SK-N-SH treated with all-trans-retinoic acid at 6 μM for 48 hours (cell line): ENCODE data around the gene CAMK2A.

Experiments used
- ATAC-seq: fragments of 200-7000 bp; cut with Tn5 transposase; 3 replicates; pipeline ENCODE4 v1.9.1; 2020; ENCODE audit warnings: mild to moderate bottlenecking, moderate library complexity
- ARNTL ChIP-seq: fragments of 450-650 bp; formaldehyde crosslinking; IDR thresholded peaks from 2 replicates; pipeline ENCODE4 v1.5.0; 2020; ENCODE audit warnings: low read depth, mild to moderate bottlenecking, moderate library complexity, borderline replicate concordance
- BACH2 ChIP-seq: fragments of 250-450 bp; sonication (Bioruptor Pico); IDR thresholded peaks from 2 replicates; pipeline ENCODE4 v1.9.0; 2021; ENCODE audit warnings: mild to moderate bottlenecking, borderline replicate concordance
- CREB5 ChIP-seq: fragments of 250-450 bp; sonication (Bioruptor Pico); IDR thresholded peaks from 2 replicates; pipeline ENCODE4 v1.5.1; 2020; ENCODE audit warnings: low read depth, mild to moderate bottlenecking, moderate library complexity
- CSDC2 ChIP-seq: fragments of 250-450 bp; sonication (Bioruptor Pico); IDR thresholded peaks from 2 replicates; pipeline ENCODE4 v1.5.0; 2020; ENCODE audit warnings: mild to moderate bottlenecking, moderate library complexity
- GLIS3 ChIP-seq: fragments of 250-450 bp; sonication (Bioruptor Pico); IDR thresholded peaks from 2 replicates; pipeline ENCODE4 v1.5.0; 2020; ENCODE audit warnings: mild to moderate bottlenecking, moderate library complexity
- ISL1 ChIP-seq: fragments of 250-450 bp; sonication (Bioruptor Pico); IDR thresholded peaks from 2 replicates; pipeline ENCODE4 v2.1.2; 2022; ENCODE audit warnings: mild to moderate bottlenecking, moderate library complexity
- OSR1 ChIP-seq: fragments of 250-450 bp; sonication (Bioruptor Pico); IDR thresholded peaks from 2 replicates; pipeline ENCODE4 v1.8.0; 2022; ENCODE audit warnings: moderate library complexity, mild to moderate bottlenecking, inconsistent platforms
- PPARA ChIP-seq: fragments of 250-450 bp; sonication (Bioruptor Pico); IDR thresholded peaks from 2 replicates; pipeline ENCODE4 v1.5.0; 2020; ENCODE audit warnings: mild to moderate bottlenecking, borderline replicate concordance
- RARB ChIP-seq: fragments of 250-450 bp; sonication (Bioruptor Pico); IDR thresholded peaks from 2 replicates; pipeline ENCODE4 v1.8.0; 2021; ENCODE audit warnings: mild to moderate bottlenecking, moderate library complexity
- SNAI2 ChIP-seq: fragments of 250-450 bp; sonication (Bioruptor Pico); IDR thresholded peaks from 2 replicates; pipeline ENCODE4 v1.5.0; 2020; ENCODE audit warnings: mild to moderate bottlenecking, moderate library complexity
- TCF4 ChIP-seq: fragments of 250-450 bp; sonication (Bioruptor Pico); IDR thresholded peaks from 2 replicates; pipeline ENCODE4 v1.8.0; 2021; ENCODE audit warnings: mild to moderate bottlenecking, moderate library complexity, borderline replicate concordance
- TOX ChIP-seq: fragments of 250-450 bp; sonication (Bioruptor Pico); IDR thresholded peaks from 2 replicates; pipeline ENCODE4 v1.8.0; 2021; ENCODE audit warnings: mild to moderate bottlenecking, moderate library complexity, borderline replicate concordance
- ZC3H10 ChIP-seq: fragments of 250-450 bp; sonication (Bioruptor Pico); IDR thresholded peaks from 2 replicates; pipeline ENCODE4 v1.5.1; 2021; ENCODE audit warnings: mild to moderate bottlenecking, moderate library complexity
- ZFP3 ChIP-seq: fragments of 250-450 bp; sonication (Bioruptor Pico); IDR thresholded peaks from 2 replicates; pipeline ENCODE4 v1.5.0; 2020; ENCODE audit warnings: mild to moderate bottlenecking, moderate library complexity
- ZFP30 ChIP-seq: fragments of 450-650 bp; formaldehyde crosslinking; IDR thresholded peaks from 2 replicates; pipeline ENCODE4 v1.5.0; 2022; ENCODE audit warnings: mild to moderate bottlenecking, moderate library complexity
- ZNF565 ChIP-seq: fragments of 450-650 bp; formaldehyde crosslinking; conservative IDR thresholded peaks from 2 replicates; pipeline ENCODE4 v1.5.0; 2020; ENCODE audit warnings: low read depth, mild to moderate bottlenecking, moderate library complexity
- ZNF70 ChIP-seq: fragments of 450-650 bp; formaldehyde crosslinking; IDR thresholded peaks from 2 replicates; pipeline ENCODE4 v1.5.0; 2020; ENCODE audit warnings: mild to moderate bottlenecking, moderate library complexity
- ZNF8 ChIP-seq: fragments of 450-650 bp; formaldehyde crosslinking; IDR thresholded peaks from 2 replicates; pipeline ENCODE4 v1.5.0; 2020; ENCODE audit warnings: mild to moderate bottlenecking, moderate library complexity
- TF ChIP-seq, protein P1 (sequence below): fragments of 250-450 bp; sonication (Bioruptor Pico); IDR thresholded peaks from 2 replicates; pipeline ENCODE4 v1.8.0; 2020; ENCODE audit warnings: mild to moderate bottlenecking, moderate library complexity, borderline replicate concordance
- TF ChIP-seq, protein P2 (sequence below): fragments of 250-450 bp; sonication (Bioruptor Pico); IDR thresholded peaks from 2 replicates; pipeline ENCODE4 v1.5.1; 2021; ENCODE audit warnings: mild to moderate bottlenecking, moderate library complexity
- TF ChIP-seq, protein P3 (sequence below): fragments of 250-450 bp; sonication (Bioruptor Pico); IDR thresholded peaks from 2 replicates; pipeline ENCODE4 v1.8.0; 2021; ENCODE audit warnings: low read depth, mild to moderate bottlenecking, moderate library complexity, borderline replicate concordance

The CAMK2A gene

DNA sequence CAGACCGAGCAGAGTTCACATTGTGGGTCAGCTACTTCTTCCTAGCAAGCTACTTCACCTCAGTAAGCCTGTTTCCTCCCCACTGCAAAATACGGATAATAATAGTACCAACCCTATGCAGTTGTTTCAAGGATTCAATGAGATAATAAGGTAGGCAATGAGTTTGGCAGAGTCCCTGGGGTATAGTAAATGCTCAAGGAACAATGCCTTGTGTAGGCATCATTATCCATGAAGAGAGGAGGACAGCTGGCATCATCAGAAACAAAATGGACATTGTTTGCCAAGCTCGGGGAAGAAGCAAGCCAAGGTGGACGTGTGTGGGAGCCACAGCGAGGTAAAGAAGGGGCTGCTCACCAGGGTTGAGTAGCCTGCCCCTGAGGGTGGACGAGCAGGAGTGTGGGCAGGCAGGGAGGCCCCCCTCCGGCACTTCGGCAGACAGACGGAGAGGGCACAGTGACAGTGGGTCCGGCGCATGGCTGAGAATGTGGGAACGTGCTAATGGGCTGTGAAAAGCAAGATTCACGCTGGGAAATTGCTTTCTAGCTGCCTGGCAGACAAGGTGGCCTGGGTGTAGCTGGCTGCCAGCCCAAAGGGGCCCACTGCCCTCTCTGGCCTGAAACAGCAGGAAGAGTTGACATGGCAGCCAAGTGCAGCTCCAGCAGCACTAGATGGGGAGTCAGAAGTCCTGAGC lies 10.1 kb downstream of the CAMK2A start:
- TF ChIP-seq RARB (CRISPR knock-in tag) (no peak), ZNF565 (CRISPR knock-in tag) (no peak), BACH2 (CRISPR knock-in tag) (no peak), ZNF8 (CRISPR knock-in tag) (no peak), ZFP30 (CRISPR knock-in tag) (no peak), ZC3H10 (CRISPR knock-in tag) (no peak), OSR1 (CRISPR knock-in tag) (no peak), ZFP3 (CRISPR knock-in tag) (no peak), SNAI2 (no peak), ARNTL (CRISPR knock-in tag) (no peak), PPARA (CRISPR knock-in tag) (no peak), TCF4 (CRISPR knock-in tag) (no peak), ISL1 (CRISPR knock-in tag) (no peak), ZNF70 (CRISPR knock-in tag) (no peak), CREB5 (CRISPR knock-in tag) (no peak), CSDC2 (CRISPR knock-in tag) (no peak), TOX (CRISPR knock-in tag) (no peak)
- TF ChIP-seq, protein P1, sequence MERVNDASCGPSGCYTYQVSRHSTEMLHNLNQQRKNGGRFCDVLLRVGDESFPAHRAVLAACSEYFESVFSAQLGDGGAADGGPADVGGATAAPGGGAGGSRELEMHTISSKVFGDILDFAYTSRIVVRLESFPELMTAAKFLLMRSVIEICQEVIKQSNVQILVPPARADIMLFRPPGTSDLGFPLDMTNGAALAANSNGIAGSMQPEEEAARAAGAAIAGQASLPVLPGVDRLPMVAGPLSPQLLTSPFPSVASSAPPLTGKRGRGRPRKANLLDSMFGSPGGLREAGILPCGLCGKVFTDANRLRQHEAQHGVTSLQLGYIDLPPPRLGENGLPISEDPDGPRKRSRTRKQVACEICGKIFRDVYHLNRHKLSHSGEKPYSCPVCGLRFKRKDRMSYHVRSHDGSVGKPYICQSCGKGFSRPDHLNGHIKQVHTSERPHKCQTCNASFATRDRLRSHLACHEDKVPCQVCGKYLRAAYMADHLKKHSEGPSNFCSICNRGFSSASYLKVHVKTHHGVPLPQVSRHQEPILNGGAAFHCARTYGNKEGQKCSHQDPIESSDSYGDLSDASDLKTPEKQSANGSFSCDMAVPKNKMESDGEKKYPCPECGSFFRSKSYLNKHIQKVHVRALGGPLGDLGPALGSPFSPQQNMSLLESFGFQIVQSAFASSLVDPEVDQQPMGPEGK = no peak
- TF ChIP-seq, protein P2, sequence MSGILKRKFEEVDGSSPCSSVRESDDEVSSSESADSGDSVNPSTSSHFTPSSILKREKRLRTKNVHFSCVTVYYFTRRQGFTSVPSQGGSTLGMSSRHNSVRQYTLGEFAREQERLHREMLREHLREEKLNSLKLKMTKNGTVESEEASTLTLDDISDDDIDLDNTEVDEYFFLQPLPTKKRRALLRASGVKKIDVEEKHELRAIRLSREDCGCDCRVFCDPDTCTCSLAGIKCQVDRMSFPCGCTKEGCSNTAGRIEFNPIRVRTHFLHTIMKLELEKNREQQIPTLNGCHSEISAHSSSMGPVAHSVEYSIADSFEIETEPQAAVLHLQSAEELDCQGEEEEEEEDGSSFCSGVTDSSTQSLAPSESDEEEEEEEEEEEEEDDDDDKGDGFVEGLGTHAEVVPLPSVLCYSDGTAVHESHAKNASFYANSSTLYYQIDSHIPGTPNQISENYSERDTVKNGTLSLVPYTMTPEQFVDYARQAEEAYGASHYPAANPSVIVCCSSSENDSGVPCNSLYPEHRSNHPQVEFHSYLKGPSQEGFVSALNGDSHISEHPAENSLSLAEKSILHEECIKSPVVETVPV (CRISPR knock-in tag) = no peak
- TF ChIP-seq, protein P3, sequence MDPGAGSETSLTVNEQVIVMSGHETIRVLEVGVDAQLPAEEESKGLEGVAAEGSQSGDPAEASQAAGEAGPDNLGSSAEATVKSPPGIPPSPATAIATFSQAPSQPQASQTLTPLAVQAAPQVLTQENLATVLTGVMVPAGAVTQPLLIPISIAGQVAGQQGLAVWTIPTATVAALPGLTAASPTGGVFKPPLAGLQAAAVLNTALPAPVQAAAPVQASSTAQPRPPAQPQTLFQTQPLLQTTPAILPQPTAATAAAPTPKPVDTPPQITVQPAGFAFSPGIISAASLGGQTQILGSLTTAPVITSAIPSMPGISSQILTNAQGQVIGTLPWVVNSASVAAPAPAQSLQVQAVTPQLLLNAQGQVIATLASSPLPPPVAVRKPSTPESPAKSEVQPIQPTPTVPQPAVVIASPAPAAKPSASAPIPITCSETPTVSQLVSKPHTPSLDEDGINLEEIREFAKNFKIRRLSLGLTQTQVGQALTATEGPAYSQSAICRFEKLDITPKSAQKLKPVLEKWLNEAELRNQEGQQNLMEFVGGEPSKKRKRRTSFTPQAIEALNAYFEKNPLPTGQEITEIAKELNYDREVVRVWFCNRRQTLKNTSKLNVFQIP (CRISPR knock-in tag) = no peak
- ATAC-seq = no peak

GRCh38 chr5:150278916-150279315 lies 10.7 kb downstream of the CAMK2A start:
- TF ChIP-seq SNAI2 = no peak
- no peak for TF ChIP-seq OSR1 (CRISPR knock-in tag)
- TF ChIP-seq ZFP30 (CRISPR knock-in tag) = no peak
- no peak for TF ChIP-seq CSDC2 (CRISPR knock-in tag)
- no peak for TF ChIP-seq ZNF70 (CRISPR knock-in tag)
- ATAC-seq = peak; percentile 95

DNA sequence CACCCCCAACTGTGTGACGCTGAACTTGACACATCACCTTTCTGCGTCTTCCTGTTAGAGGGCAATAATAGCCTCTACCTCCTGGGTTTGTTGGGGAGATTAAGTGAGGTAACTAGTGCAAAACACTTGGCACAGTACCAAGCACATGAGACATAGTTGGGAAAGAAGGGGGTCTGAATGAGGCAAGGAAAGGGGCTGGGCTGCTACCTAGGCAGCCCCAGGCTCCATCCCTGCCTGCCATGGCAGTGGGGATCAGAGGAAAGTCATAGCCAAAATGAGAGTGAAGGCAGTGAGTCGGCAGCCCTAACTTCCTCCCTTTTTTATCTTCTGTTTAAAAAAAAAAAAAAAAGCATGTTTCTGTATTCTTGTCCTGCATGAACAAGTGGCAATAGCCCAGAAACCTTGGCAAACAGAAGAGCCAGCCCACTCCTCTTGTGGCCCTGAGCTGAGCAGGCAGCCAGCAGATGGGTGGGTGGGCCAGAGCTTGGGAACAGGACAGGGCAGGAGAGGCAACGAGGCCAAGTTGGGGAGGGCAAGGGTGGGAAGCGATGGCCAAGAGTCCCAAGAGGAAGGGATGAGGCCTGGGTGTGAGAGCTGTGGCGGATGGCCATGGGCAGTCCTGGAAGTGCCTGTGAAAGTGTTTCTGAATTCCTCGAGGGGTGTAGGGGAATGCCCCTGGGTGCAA lies 11.4 kb downstream of the CAMK2A start:
- peak; percentile 40 for ATAC-seq
- TF ChIP-seq, protein P2 (CRISPR knock-in tag) = no peak
- TF ChIP-seq RARB (CRISPR knock-in tag) = no peak
- TF ChIP-seq TOX (CRISPR knock-in tag) = no peak
- no peak for TF ChIP-seq BACH2 (CRISPR knock-in tag)
- TF ChIP-seq TCF4 (CRISPR knock-in tag) = no peak
- TF ChIP-seq GLIS3 (CRISPR knock-in tag) = no peak
- TF ChIP-seq, protein P3 (CRISPR knock-in tag) = no peak
- no peak for TF ChIP-seq PPARA (CRISPR knock-in tag)
- TF ChIP-seq, protein P1 = no peak
- no peak for TF ChIP-seq ZFP30 (CRISPR knock-in tag)
- TF ChIP-seq, all 23 proteins: peak for 0
